ENCODE results near the gene PGD. TPM values are rescaled to one million over a fixed set of nuclear protein-coding genes. Genes with fewer than 3 reads are reported as not detected.

PGD gene
- polyA plus RNA-seq, 1 experiment: 78.3 TPM

GRCh38 chr1:10379101-10379620 lies 19.7 kb upstream of the PGD start:
- no peaks in the 10 kb centered on the region for H3K27me3 ChIP-seq (ENCODE audit: control insufficient read depth, insufficient read depth, low read length)
- no peak for DNase-seq (ENCODE audit: low read depth)
- peaks cover 10% of the 10 kb centered on the region for H3K36me3 ChIP-seq (ENCODE audit: control insufficient read depth, insufficient read depth, low read length)
- CTCF ChIA-PET: interaction anchor here (1.0 to 3.2 kb wide), 5 partner anchors 45 to 116 kb away, joined by 3 to 40 read pairs (median 11); partner anchors contain the start of gene CENPS
- POLR2A ChIA-PET: no interaction called here
- H3K4me3 ChIP-seq (ENCODE audit: low read depth, low read length): no peak overlapping the region
- TF ChIP-seq CTCF (IDR thresholded peaks at IDR 0.05; ENCODE audit: insufficient read depth, low read depth, low read length): no peak

- no peaks in the 10 kb centered on the region for H3K27me3 ChIP-seq (ENCODE audit: control insufficient read depth, insufficient read depth, low read length)
- H3K4me3 ChIP-seq (ENCODE audit: low read depth, low read length): no peak overlapping the region
- ChIA-PET POLR2A (no interaction called here), CTCF (interaction anchor here (0.6 to 2.5 kb wide), 4 partner anchors 50 to 415 kb away, joined by 3 to 13 read pairs (median 4); partner anchors contain the start of gene CENPS)
- TF ChIP-seq CTCF (IDR thresholded peaks at IDR 0.05; ENCODE audit: insufficient read depth, low read depth, low read length): no peak
- no peak for DNase-seq (ENCODE audit: low read depth)
- peaks cover 7% of the 10 kb centered on the region; the same call in 1 of the 2 replicates for H3K36me3 ChIP-seq (ENCODE audit: control insufficient read depth, insufficient read depth, low read length)
Measured at GRCh38 chr1:10379676-10380075, 19.2 kb upstream of the PGD start.

- peaks cover 4% of the 10 kb centered on the region; the same call in 1 of the 2 replicates for H3K36me3 ChIP-seq (ENCODE audit: control insufficient read depth, insufficient read depth, low read length)
- DNase-seq (ENCODE audit: low read depth): peak; percentile 62
- ChIA-PET CTCF (interaction anchor here (1.0 to 2.5 kb wide), 4 partner anchors 18 to 114 kb away, joined by 3 to 13 read pairs (median 10); partner anchors contain the start of genes CENPS and PGD), POLR2A (interaction anchor here (0.7 kb wide), 1 partner anchor 321 kb away, joined by 4 read pairs; no protein-coding TSS in a partner anchor)
- H3K4me3 ChIP-seq (ENCODE audit: low read depth, low read length): no peak overlapping the region
- TF ChIP-seq CTCF (IDR thresholded peaks at IDR 0.05; ENCODE audit: insufficient read depth, low read depth, low read length): no peak
- H3K27me3 ChIP-seq (ENCODE audit: control insufficient read depth, insufficient read depth, low read length): no peaks in the 10 kb centered on the region
Measured at GRCh38 chr1:10380594-10381275, 18.1 kb upstream of the PGD start.

GRCh38 chr1:10383630-10384029 lies 15.2 kb upstream of the PGD start:
- peaks cover 2% of the 10 kb centered on the region; the same call in 1 of the 2 replicates for H3K36me3 ChIP-seq (ENCODE audit: control insufficient read depth, insufficient read depth, low read length)
- DNase-seq (ENCODE audit: low read depth): no peak
- H3K4me3 ChIP-seq (ENCODE audit: low read depth, low read length): no peak overlapping the region
- ChIA-PET CTCF (interaction anchor here (0.9 to 1.6 kb wide), 2 partner anchors 41 to 46 kb away, joined by 3 to 5 read pairs; partner anchors contain the start of gene CENPS), POLR2A (no interaction called here)
- no peak for TF ChIP-seq CTCF (IDR thresholded peaks at IDR 0.05; ENCODE audit: insufficient read depth, low read depth, low read length)
- no peaks in the 10 kb centered on the region for H3K27me3 ChIP-seq (ENCODE audit: control insufficient read depth, insufficient read depth, low read length)

GRCh38 chr1:10384219-10384618 lies 14.6 kb upstream of the PGD start:
- POLR2A ChIA-PET: no interaction called here
- H3K27me3 ChIP-seq (ENCODE audit: control insufficient read depth, insufficient read depth, low read length): no peaks in the 10 kb centered on the region
- TF ChIP-seq CTCF (IDR thresholded peaks at IDR 0.05; ENCODE audit: insufficient read depth, low read depth, low read length): no peak
- CTCF ChIA-PET: interaction anchor here (0.9 to 1.6 kb wide), 2 partner anchors 40 to 45 kb away, joined by 3 to 5 read pairs; partner anchors contain the start of gene CENPS
- H3K4me3 ChIP-seq (ENCODE audit: low read depth, low read length): no peak overlapping the region
- H3K36me3 ChIP-seq (ENCODE audit: control insufficient read depth, insufficient read depth, low read length): peaks cover 2% of the 10 kb centered on the region; the same call in 1 of the 2 replicates
- no peak for DNase-seq (ENCODE audit: low read depth)

Data from BJ (cell line).